Hepatocyte (in vitro differentiated cells): Measurements from ENCODE around the gene CD302. TPM values are rescaled to one million over a fixed set of nuclear protein-coding genes. Genes with fewer than 3 reads are reported as not detected.

Experiments
- DNase-seq: peaks from one replicate; pipeline ENCODE4 v3.0.0-alpha.2; 2016; ENCODE audit warnings: low spot score
- H2AFZ ChIP-seq: fragments of 200-600 bp; sonication (generic); 2 replicates; pipeline ENCODE4 v1.6.0; 2016; ENCODE audit warnings: antibody characterized with exemption, mild to moderate bottlenecking
- H3K27ac ChIP-seq: fragments of 200-600 bp; sonication (generic); 2 replicates; pipeline ENCODE4 v1.5.1; 2016; ENCODE audit warnings: mild to moderate bottlenecking
- H3K27me3 ChIP-seq: fragments of 200-600 bp; sonication (generic); 2 replicates; pipeline ENCODE4 v1.6.1; 2016
- H3K36me3 ChIP-seq: fragments of 200-600 bp; sonication (generic); replicated peaks from 2 replicates; pipeline ENCODE4 v1.5.1; 2016; ENCODE audit warnings: low read depth; ENCODE audit not compliant: insufficient read depth
- H3K4me1 ChIP-seq: fragments of 200-600 bp; sonication (generic); 2 replicates; pipeline ENCODE4 v1.5.1; 2016; ENCODE audit warnings: mild to moderate bottlenecking, moderate library complexity; ENCODE audit not compliant: insufficient read depth
- H3K4me2 ChIP-seq: fragments of 200-600 bp; sonication (generic); 2 replicates; pipeline ENCODE4 v1.6.0; 2016
- H3K4me3 ChIP-seq: fragments of 200-600 bp; sonication (generic); 2 replicates; pipeline ENCODE4 v1.5.1; 2016; ENCODE audit warnings: mild to moderate bottlenecking
- H3K79me2 ChIP-seq: fragments of 200-600 bp; sonication (generic); 2 replicates; pipeline ENCODE4 v1.6.0; 2017; ENCODE audit warnings: mild to moderate bottlenecking
- H3K9me2 ChIP-seq: fragments of 200-600 bp; sonication (generic); replicated peaks from 2 replicates; pipeline ENCODE4 v1.6.0; 2017; ENCODE audit warnings: mild to moderate bottlenecking; ENCODE audit not compliant: insufficient read depth
- H3K9me3 ChIP-seq: fragments of 200-600 bp; sonication (generic); 2 replicates; pipeline ENCODE4 v1.5.1; 2016; ENCODE audit warnings: low read depth, mild to moderate bottlenecking
- H4K20me1 ChIP-seq: fragments of 200-600 bp; sonication (generic); 2 replicates; pipeline ENCODE4 v1.6.0; 2016; ENCODE audit warnings: mild to moderate bottlenecking; ENCODE audit not compliant: insufficient read depth, poor library complexity, severe bottlenecking
- EZH2 ChIP-seq: fragments of 200-600 bp; sonication (generic); IDR thresholded peaks from 2 replicates; pipeline ENCODE4 v1.6.1; 2016; ENCODE audit warnings: antibody characterized with exemption, mild to moderate bottlenecking, borderline replicate concordance
- EZH2phosphoT487 ChIP-seq: fragments of 200-600 bp; sonication (generic); IDR thresholded peaks from one replicate; pipeline ENCODE4 v1.6.1; 2018; ENCODE audit warnings: antibody characterized with exemption, mild to moderate bottlenecking, low read depth, moderate library complexity; ENCODE audit not compliant: unreplicated experiment, severe bottlenecking
- WGBS: methylation state at CpG from one replicate; pipeline ENCODE4 v1.1.6; 2016; ENCODE audit warnings: low lambda C conversion rate; ENCODE audit errors: missing lambda C conversion rate; 5-methylcytosine and 5-hydroxymethylcytosine counted together
- polyA plus RNA-seq: library from polyadenylated mRNA; unstranded; fragments of >200 nt; fragmentation: Nextera tagmentation; extraction: Ambion mirVana; gene quantifications from 2 replicates; pipeline ENCODE4 v1.2.1, GENCODE V29; 2016
- total RNA-seq: library from RNA; depleted of rRNA; stranded (reverse); fragments of >200 nt; gene quantifications from 2 replicates; pipeline ENCODE4 v1.2.3, GENCODE V29; 2014
- TF ChIP-seq, protein P1 (sequence below): fragments of 200-600 bp; sonication (generic); IDR thresholded peaks from 2 replicates; pipeline ENCODE4 v1.5.1; 2016; ENCODE audit warnings: antibody characterized with exemption, mild to moderate bottlenecking; ENCODE audit not compliant: poor library complexity

CD302 gene
- total and polyA plus RNA-seq, 2 experiments from 2014 or later, result 7.1 to 26.0 TPM

DNA sequence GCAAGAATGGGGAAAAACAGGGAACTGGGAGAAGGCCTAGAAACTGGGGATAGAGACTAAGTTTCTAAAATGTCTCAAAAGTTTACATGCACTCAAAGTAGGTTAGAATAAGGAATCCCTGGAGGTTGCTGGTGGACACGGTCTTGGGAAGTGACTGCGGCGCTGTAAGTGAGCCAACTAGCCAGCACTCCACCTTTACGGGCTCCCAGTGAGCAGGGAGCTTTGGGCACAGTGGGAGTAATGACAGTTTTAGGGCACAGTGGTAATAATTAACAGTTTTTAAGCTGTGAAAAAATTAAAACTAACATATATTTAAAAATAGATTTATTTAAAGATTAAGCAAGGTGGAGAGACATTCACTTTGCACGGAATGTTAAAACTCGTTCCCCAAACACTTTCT, 20.9 kb upstream of the CD302 start:
- Histone ChIP-seq H2AFZ (no peak overlapping the region), H3K79me2 (no peaks in the 10 kb centered on the region), H3K27me3 (no peaks in the 10 kb centered on the region), H3K4me2 (no peak overlapping the region), H3K4me1 (peaks cover 3% of the 10 kb centered on the region), H3K9me2 (no peaks in the 10 kb centered on the region), H3K27ac (no peak overlapping the region), H3K36me3 (no peaks in the 10 kb centered on the region), H4K20me1 (no peaks in the 10 kb centered on the region), H3K9me3 (no peaks in the 10 kb centered on the region), H3K4me3 (no peak overlapping the region)
- TF ChIP-seq, protein P1, sequence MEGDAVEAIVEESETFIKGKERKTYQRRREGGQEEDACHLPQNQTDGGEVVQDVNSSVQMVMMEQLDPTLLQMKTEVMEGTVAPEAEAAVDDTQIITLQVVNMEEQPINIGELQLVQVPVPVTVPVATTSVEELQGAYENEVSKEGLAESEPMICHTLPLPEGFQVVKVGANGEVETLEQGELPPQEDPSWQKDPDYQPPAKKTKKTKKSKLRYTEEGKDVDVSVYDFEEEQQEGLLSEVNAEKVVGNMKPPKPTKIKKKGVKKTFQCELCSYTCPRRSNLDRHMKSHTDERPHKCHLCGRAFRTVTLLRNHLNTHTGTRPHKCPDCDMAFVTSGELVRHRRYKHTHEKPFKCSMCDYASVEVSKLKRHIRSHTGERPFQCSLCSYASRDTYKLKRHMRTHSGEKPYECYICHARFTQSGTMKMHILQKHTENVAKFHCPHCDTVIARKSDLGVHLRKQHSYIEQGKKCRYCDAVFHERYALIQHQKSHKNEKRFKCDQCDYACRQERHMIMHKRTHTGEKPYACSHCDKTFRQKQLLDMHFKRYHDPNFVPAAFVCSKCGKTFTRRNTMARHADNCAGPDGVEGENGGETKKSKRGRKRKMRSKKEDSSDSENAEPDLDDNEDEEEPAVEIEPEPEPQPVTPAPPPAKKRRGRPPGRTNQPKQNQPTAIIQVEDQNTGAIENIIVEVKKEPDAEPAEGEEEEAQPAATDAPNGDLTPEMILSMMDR, result no peak
- TF ChIP-seq EZH2phosphoT487 (no peak), EZH2 (no peak)
- no peak for DNase-seq
- 90% methylated on average over 6 of the region's 6 CpGs for WGBS

DNA sequence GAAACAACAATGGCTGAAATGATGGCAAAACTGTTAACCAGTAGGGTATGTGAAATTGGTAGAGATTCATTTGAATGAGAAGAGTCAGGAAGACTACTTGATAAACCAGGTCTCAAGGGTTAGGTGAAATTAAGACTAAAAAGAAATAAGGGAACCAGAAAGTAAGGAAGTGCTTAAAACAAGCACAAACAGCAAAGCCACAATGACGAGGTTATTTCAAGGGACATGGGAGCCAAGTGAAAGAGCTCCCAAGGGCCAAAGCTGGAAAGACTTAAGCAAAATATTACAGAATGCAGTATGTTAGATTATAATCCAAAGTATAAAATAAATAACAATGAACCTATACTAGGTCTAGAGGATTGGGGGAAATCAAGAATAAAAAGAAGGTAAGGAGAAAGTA, 19.3 kb upstream of the CD302 start:
- no peak for DNase-seq
- Histone ChIP-seq H3K79me2 (no peaks in the 10 kb centered on the region), H3K27ac (no peak overlapping the region), H3K4me1 (no peaks in the 10 kb centered on the region), H3K27me3 (no peaks in the 10 kb centered on the region), H3K4me2 (no peak overlapping the region), H3K4me3 (no peak overlapping the region), H2AFZ (no peak overlapping the region), H3K9me2 (no peaks in the 10 kb centered on the region), H3K9me3 (no peaks in the 10 kb centered on the region), H4K20me1 (no peaks in the 10 kb centered on the region), H3K36me3 (no peaks in the 10 kb centered on the region)
- TF ChIP-seq EZH2 (no peak), EZH2phosphoT487 (no peak)
- TF ChIP-seq, protein P1, result no peak
- WGBS, result 92% methylated on average over 1 of the region's 1 CpG

DNA sequence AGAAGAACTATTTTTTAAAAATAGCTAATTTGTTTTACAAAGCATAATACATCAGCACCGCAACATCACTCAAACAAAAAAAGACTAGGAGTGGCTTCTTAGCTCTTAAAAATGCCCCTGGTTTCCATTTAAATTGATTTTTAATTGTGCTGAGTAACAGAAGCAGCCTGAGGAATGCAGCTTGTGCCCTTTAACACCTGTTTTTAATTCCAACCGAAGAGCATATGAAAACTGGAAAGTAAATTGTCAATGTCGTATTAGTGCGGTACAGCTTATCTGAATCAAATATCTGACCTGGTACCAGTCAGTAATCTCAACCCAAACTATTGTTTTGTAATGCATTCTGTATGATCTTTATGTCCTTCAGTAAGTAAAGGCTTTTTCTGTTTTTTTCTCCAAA, 13.2 kb upstream of the CD302 start:
- Histone ChIP-seq H3K27ac (no peak overlapping the region), H3K27me3 (no peaks in the 10 kb centered on the region), H2AFZ (no peak overlapping the region), H4K20me1 (no peaks in the 10 kb centered on the region), H3K4me2 (no peak overlapping the region), H3K9me2 (no peaks in the 10 kb centered on the region), H3K36me3 (no peaks in the 10 kb centered on the region), H3K79me2 (no peaks in the 10 kb centered on the region), H3K4me1 (no peaks in the 10 kb centered on the region), H3K4me3 (no peak overlapping the region), H3K9me3 (no peaks in the 10 kb centered on the region)
- WGBS, result 66% methylated on average over 4 of the region's 4 CpGs
- no peak for DNase-seq
- TF ChIP-seq, protein P1, result no peak
- TF ChIP-seq EZH2phosphoT487 (no peak), EZH2 (no peak)

DNA sequence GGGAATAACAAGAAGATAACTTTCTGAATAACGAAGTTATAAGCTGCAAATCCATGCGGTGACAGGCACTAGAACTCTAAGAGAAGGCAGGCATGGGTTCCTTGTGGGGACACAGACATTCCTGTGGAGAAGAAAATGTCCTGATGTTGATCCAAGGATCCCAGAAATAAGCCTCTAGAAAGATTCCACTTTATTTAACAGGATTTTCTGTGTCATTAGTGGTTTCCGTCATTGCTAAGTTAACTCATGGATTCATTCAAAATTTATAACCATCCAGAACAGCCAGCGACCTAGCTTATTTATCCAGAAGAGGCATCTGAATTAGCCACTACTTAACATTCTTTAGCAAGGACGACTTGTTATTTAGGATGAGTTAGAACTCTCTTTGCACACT, 10.0 kb upstream of the CD302 start:
- Histone ChIP-seq H3K4me1 (no peaks in the 10 kb centered on the region), H3K27ac (no peak overlapping the region), H3K9me2 (no peaks in the 10 kb centered on the region), H4K20me1 (no peaks in the 10 kb centered on the region), H3K36me3 (no peaks in the 10 kb centered on the region), H3K79me2 (no peaks in the 10 kb centered on the region), H2AFZ (no peak overlapping the region), H3K4me2 (no peak overlapping the region), H3K9me3 (no peaks in the 10 kb centered on the region), H3K4me3 (no peak overlapping the region), H3K27me3 (no peaks in the 10 kb centered on the region)
- DNase-seq, result no peak
- TF ChIP-seq EZH2, result no peak
- TF ChIP-seq EZH2phosphoT487, result no peak
- TF ChIP-seq, protein P1, result no peak
- 56% methylated on average over 5 of the region's 5 CpGs for WGBS
